HCT116 (cell line): ENCODE results near the gene MRPL20. TPM values are rescaled to one million over a fixed set of nuclear protein-coding genes. Genes with fewer than 3 reads are reported as not detected.

Experiments
- ATAC-seq: fragments of 200-7000 bp; cut with Tn5 transposase; 2 replicates; pipeline ENCODE4 v1.9.1; 2020; ENCODE audit warnings: mild to moderate bottlenecking, moderate library complexity
- BruUV-seq: library from RNA; stranded (reverse); fragments of 400-500 nt; replicated peaks from 2 replicates; lab custom pipeline; 2021; lab: Mats Ljungman, UMichigan
- CTCF ChIA-PET: fragments of 300-600 bp; sonication (Branson Sonifier 250); formaldehyde crosslinking; loops from one replicate; lab custom pipeline; 2021; ENCODE audit warnings: antibody characterized with exemption; lab: Charles Lee
- POLR2A ChIA-PET: fragments of 300-600, 350-600 bp; sonication (Branson Sonifier 250); formaldehyde crosslinking; loops from one replicate; lab custom pipeline; 2021; ENCODE audit warnings: antibody characterized with exemption; lab: Charles Lee
- RAD21 ChIA-PET, 2 experiments: fragments of 300-600 bp; sonication (Branson Sonifier 250); formaldehyde crosslinking; loops; one replicate each; lab custom pipeline; 2023; ENCODE audit warnings: low total read pairs in 2 of 2; ENCODE audit not compliant: uncharacterized antibody in 2 of 2, unreplicated experiment in 2 of 2, low non-redundant PET in 1 of 2; lab: Charles Lee
- DNase-seq: peaks from one replicate; pipeline ENCODE4 v3.0.0-alpha.2; 2010; ENCODE audit warnings: low read depth, low spot score
- H2AFZ ChIP-seq: fragments of 200-600 bp; shearing (Covaris generic), sonication (generic); 2 replicates; pipeline ENCODE4 v1.6.1; 2017; ENCODE audit warnings: low read depth, mixed run types, mixed read lengths, antibody characterized with exemption, low read length; ENCODE audit not compliant: poor library complexity, severe bottlenecking
- H3K27ac ChIP-seq: 2 replicates; pipeline ENCODE4 v1.5.1; 2012; ENCODE audit warnings: low read depth, low read length
- H3K27me3 ChIP-seq: fragments of 200-600 bp; sonication (generic); 2 replicates; pipeline ENCODE4 v1.6.1; 2016; ENCODE audit warnings: mixed run types, low read length, mixed read lengths; ENCODE audit not compliant: insufficient read depth
- H3K36me3 ChIP-seq, 2 experiments: fragments of 200-500 bp in 1 of 2; fragments of 200-600 bp in 1 of 2; sonication (Bioruptor generic) in 1 of 2; sonication (generic) in 1 of 2; 2 replicates each; pipeline versions ENCODE4 v1.5.1 to v1.6.1; 2014 to 2016; ENCODE audit warnings: low read length in 2 of 2, inconsistent platforms in 1 of 2, mixed read lengths in 1 of 2, mixed run types in 1 of 2; ENCODE audit not compliant: insufficient read depth in 2 of 2, control insufficient read depth in 1 of 2
- H3K4me1 ChIP-seq, 2 experiments: fragments of 200-600 bp in 1 of 2; sonication (generic) in 1 of 2; 2 replicates each; pipeline versions ENCODE4 v1.5.1 to v1.6.1; 2012 to 2017; ENCODE audit warnings: low read length in 2 of 2, inconsistent platforms in 1 of 2, mild to moderate bottlenecking in 1 of 2, mixed read lengths in 1 of 2, mixed run types in 1 of 2, moderate library complexity in 1 of 2; ENCODE audit not compliant: insufficient read depth in 2 of 2, control insufficient read depth in 1 of 2
- H3K4me2 ChIP-seq: fragments of 200-600 bp; sonication (generic); 2 replicates; pipeline ENCODE4 v1.6.1; 2017; ENCODE audit warnings: mixed run types, low read length, mixed read lengths
- H3K4me3 ChIP-seq, 2 experiments: fragments of 200-600 bp in 1 of 2; sonication (generic) in 1 of 2; replicated peaks in 1 of 2; 2 replicates each; pipeline ENCODE4 v1.5.1; 2011 to 2016; ENCODE audit warnings: low read length in 2 of 2, control low read depth in 1 of 2, low read depth in 1 of 2, mild to moderate bottlenecking in 1 of 2, mixed read lengths in 1 of 2, mixed run types in 1 of 2
- H3K79me2 ChIP-seq: fragments of 200-600 bp; sonication (generic); 2 replicates; pipeline ENCODE4 v1.6.1; 2017; ENCODE audit warnings: mild to moderate bottlenecking, mixed run types, low read length, moderate library complexity, mixed read lengths; ENCODE audit not compliant: insufficient read depth
- H3K9ac ChIP-seq: fragments of 200-600 bp; sonication (generic); 2 replicates; pipeline ENCODE4 v1.6.1; 2016; ENCODE audit warnings: low read length, mixed read lengths
- H3K9me2 ChIP-seq: fragments of 200-600 bp; sonication (generic), shearing (Covaris generic); 2 replicates; pipeline ENCODE4 v1.6.1; 2017; ENCODE audit warnings: mixed run types, mild to moderate bottlenecking, moderate library complexity; ENCODE audit not compliant: insufficient read depth
- H3K9me3 ChIP-seq, 2 experiments: fragments of 200-500 bp in 1 of 2; fragments of 200-600 bp in 1 of 2; sonication (Bioruptor generic) in 1 of 2; sonication (generic) in 1 of 2; 2 replicates each; pipeline ENCODE4 v1.6.1; 2014 to 2017; ENCODE audit warnings: low read length in 2 of 2, mixed read lengths in 2 of 2, inconsistent platforms in 1 of 2, low read depth in 1 of 2, mild to moderate bottlenecking in 1 of 2, mixed run types in 1 of 2, moderate library complexity in 1 of 2; ENCODE audit not compliant: control insufficient read depth in 1 of 2, insufficient read depth in 1 of 2
- H4K20me1 ChIP-seq: fragments of 200-600 bp; sonication (generic), shearing (Covaris generic); 2 replicates; pipeline ENCODE4 v1.6.1; 2017; ENCODE audit warnings: mixed run types, mild to moderate bottlenecking, moderate library complexity; ENCODE audit not compliant: insufficient read depth
- CEBPB ChIP-seq: IDR thresholded peaks from 2 replicates; pipeline ENCODE4 v1.6.1; 2012; ENCODE audit warnings: low read depth
- EGR1 ChIP-seq: IDR thresholded peaks from 2 replicates; pipeline ENCODE4 v1.6.1; 2012; ENCODE audit warnings: low read depth
- EZH2phosphoT487 ChIP-seq: fragments of 200-600 bp; IDR thresholded peaks from 2 replicates; pipeline ENCODE4 v1.6.1; 2018; ENCODE audit warnings: antibody characterized with exemption, borderline replicate concordance
- FOSL1 ChIP-seq: IDR thresholded peaks from 2 replicates; pipeline ENCODE4 v1.6.1; 2012; ENCODE audit warnings: low read depth
- POLR2AphosphoS5 ChIP-seq: IDR thresholded peaks from 2 replicates; pipeline ENCODE4 v1.6.1; 2011; ENCODE audit warnings: mild to moderate bottlenecking, low read depth, low read length, moderate library complexity
- RAD21 ChIP-seq: IDR thresholded peaks from 2 replicates; pipeline ENCODE4 v1.6.1; 2012; ENCODE audit warnings: low read depth, mild to moderate bottlenecking
- SIN3A ChIP-seq: IDR thresholded peaks from 2 replicates; pipeline ENCODE4 v1.6.1; 2012; ENCODE audit warnings: low read depth
- SRF ChIP-seq: IDR thresholded peaks from 2 replicates; pipeline ENCODE4 v1.6.1; 2012; ENCODE audit warnings: low read depth
- YY1 ChIP-seq: IDR thresholded peaks from 2 replicates; pipeline ENCODE4 v1.6.1; 2011; ENCODE audit warnings: low read length, low read depth, moderate library complexity, mild to moderate bottlenecking; ENCODE audit not compliant: insufficient replicate concordance; ENCODE audit errors: extremely low read depth
- ZFX ChIP-seq: fragments of 450-650 bp; IDR thresholded peaks from 2 replicates; pipeline ENCODE4 v1.6.1; 2017
- intact Hi-C: fragments of 100-400 bp; cut with micrococcal nuclease; formaldehyde crosslinking; loops from 2 replicates; pipeline ENCODE4 v1.10.0; 2022
- total RNA-seq: library from RNA; stranded (reverse); gene quantifications from one replicate; pipeline ENCODE4 v1.2.1, GENCODE V29; 2021; ENCODE audit not compliant: unreplicated experiment
- TF ChIP-seq, protein P1 (sequence below): IDR thresholded peaks from 2 replicates; pipeline ENCODE4 v1.6.1; 2012; ENCODE audit warnings: low read depth
- TF ChIP-seq, protein P2 (sequence below): IDR thresholded peaks from 2 replicates; pipeline ENCODE4 v1.6.1; 2012

The MRPL20 gene
- total RNA-seq, 1 experiment from 2014 or later, result 131 TPM

DNA sequence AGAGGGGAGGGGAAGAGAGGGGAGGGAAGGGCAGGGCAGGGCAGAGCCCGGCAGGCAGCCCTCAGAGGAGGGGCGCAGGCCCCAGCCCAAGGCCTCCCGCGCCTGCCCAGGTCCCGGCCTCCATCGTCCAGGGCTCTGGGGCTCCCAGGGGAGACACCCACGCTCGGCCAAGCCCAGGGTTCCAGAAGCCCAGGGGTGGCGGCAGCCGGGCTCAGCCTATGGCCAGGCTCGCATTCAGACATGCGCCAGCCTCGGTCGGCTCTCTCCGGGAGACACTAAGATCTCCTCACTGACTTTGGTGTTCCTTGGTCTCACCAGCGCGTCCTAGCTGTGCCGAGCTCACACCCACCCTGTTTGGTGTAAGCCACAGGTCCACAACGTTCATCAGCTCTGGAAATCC, 21.1 kb upstream of the MRPL20 start:
- DNase-seq (no peak), ATAC-seq (no peak)
- intact Hi-C loops, result no loop called here
- Histone ChIP-seq H2AFZ (no peak overlapping the region), H3K4me1 (peaks cover 33 to 56% of the 10 kb centered on the region in 2 experiments), H4K20me1 (no peaks in the 10 kb centered on the region), H3K4me3 (no peak overlapping the region), H3K27ac (no peak overlapping the region), H3K9me3 (no peaks in the 10 kb centered on the region), H3K27me3 (no peaks in the 10 kb centered on the region), H3K4me2 (no peak overlapping the region), H3K9me2 (no peaks in the 10 kb centered on the region), H3K79me2 (no peaks in the 10 kb centered on the region), H3K36me3 (no peaks in the 10 kb centered on the region), H3K9ac (no peak overlapping the region)
- ChIA-PET CTCF (interaction anchor here (1.8 kb wide), 1 partner anchor 13 kb away, joined by 7 read pairs; no protein-coding TSS in a partner anchor), POLR2A (no interaction called here), RAD21 (no interaction called here)
- TF ChIP-seq SIN3A, result no peak
- TF ChIP-seq, protein P1, sequence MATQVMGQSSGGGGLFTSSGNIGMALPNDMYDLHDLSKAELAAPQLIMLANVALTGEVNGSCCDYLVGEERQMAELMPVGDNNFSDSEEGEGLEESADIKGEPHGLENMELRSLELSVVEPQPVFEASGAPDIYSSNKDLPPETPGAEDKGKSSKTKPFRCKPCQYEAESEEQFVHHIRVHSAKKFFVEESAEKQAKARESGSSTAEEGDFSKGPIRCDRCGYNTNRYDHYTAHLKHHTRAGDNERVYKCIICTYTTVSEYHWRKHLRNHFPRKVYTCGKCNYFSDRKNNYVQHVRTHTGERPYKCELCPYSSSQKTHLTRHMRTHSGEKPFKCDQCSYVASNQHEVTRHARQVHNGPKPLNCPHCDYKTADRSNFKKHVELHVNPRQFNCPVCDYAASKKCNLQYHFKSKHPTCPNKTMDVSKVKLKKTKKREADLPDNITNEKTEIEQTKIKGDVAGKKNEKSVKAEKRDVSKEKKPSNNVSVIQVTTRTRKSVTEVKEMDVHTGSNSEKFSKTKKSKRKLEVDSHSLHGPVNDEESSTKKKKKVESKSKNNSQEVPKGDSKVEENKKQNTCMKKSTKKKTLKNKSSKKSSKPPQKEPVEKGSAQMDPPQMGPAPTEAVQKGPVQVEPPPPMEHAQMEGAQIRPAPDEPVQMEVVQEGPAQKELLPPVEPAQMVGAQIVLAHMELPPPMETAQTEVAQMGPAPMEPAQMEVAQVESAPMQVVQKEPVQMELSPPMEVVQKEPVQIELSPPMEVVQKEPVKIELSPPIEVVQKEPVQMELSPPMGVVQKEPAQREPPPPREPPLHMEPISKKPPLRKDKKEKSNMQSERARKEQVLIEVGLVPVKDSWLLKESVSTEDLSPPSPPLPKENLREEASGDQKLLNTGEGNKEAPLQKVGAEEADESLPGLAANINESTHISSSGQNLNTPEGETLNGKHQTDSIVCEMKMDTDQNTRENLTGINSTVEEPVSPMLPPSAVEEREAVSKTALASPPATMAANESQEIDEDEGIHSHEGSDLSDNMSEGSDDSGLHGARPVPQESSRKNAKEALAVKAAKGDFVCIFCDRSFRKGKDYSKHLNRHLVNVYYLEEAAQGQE, result no peak
- no peak for TF ChIP-seq RAD21
- no peak for TF ChIP-seq YY1
- no peak for TF ChIP-seq SRF
- TF ChIP-seq CEBPB, result no peak
- TF ChIP-seq POLR2AphosphoS5, result no peak
- TF ChIP-seq, protein P2, sequence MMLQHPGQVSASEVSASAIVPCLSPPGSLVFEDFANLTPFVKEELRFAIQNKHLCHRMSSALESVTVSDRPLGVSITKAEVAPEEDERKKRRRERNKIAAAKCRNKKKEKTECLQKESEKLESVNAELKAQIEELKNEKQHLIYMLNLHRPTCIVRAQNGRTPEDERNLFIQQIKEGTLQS, result no peak
- TF ChIP-seq ZFX, result no peak
- TF ChIP-seq EZH2phosphoT487, result no peak
- no peak for TF ChIP-seq FOSL1
- no peak for TF ChIP-seq EGR1
- no TSS peak for BruUV-seq
